ENCODE measurements around the gene GNPDA1. TPM values are rescaled to one million over a fixed set of nuclear protein-coding genes. Genes with fewer than 3 reads are reported as not detected.

The GNPDA1 gene
- total and polyA plus RNA-seq, 8 donors: 4.1 to 15.5 (median 8.4) TPM

DNA sequence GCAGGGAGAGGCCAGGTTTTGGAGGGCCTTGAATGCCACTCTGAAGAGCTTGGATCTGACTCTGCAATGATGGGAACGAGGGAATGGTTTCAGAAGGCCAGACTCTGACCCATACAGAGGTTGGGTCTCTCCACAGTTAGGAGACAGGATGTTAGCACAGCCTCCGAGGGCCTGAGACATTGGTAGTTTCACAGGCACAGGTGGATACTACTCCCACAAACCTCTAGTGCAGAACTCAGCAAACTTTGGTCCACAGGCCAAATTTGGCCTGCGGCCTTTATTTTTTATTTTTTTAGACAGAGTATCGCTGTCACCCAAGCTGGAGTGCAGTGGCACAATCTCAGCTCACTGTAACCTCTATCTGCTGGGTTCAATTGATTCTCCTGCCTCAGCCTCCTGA, 2.9 kb downstream of the GNPDA1 start:
- H3K4me1 ChIP-seq: peaks cover 0 to 16% (median 0%) of the 10 kb centered on the region in 3 donors
- TF ChIP-seq, protein P1, sequence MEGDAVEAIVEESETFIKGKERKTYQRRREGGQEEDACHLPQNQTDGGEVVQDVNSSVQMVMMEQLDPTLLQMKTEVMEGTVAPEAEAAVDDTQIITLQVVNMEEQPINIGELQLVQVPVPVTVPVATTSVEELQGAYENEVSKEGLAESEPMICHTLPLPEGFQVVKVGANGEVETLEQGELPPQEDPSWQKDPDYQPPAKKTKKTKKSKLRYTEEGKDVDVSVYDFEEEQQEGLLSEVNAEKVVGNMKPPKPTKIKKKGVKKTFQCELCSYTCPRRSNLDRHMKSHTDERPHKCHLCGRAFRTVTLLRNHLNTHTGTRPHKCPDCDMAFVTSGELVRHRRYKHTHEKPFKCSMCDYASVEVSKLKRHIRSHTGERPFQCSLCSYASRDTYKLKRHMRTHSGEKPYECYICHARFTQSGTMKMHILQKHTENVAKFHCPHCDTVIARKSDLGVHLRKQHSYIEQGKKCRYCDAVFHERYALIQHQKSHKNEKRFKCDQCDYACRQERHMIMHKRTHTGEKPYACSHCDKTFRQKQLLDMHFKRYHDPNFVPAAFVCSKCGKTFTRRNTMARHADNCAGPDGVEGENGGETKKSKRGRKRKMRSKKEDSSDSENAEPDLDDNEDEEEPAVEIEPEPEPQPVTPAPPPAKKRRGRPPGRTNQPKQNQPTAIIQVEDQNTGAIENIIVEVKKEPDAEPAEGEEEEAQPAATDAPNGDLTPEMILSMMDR (IDR thresholded peaks at IDR 0.05): no peak
- ATAC-seq: no peak
- peaks cover 0 to 2% (median 0%) of the 10 kb centered on the region in 3 donors for H3K36me3 ChIP-seq
- no peak overlapping the region for H3K4me3 ChIP-seq
- no peaks in the 10 kb centered on the region for H3K27me3 ChIP-seq
- no peaks in the 10 kb centered on the region for H3K9me3 ChIP-seq
- FAIRE-seq: no peak
- WGBS, 2 donors: 84 to 89% methylated on average over 4 of the region's 4 CpGs
- no peak overlapping the region for H3K27ac ChIP-seq
- DNase-seq: no peak
- intact Hi-C loops (cut with DNase I): loop anchor here in 1 of 3 donors (10.0 kb wide), 1 partner anchor 135 kb away; no protein-coding TSS in a partner anchor

GRCh38 chr5:142008813-142009212, 4.0 kb downstream of the GNPDA1 start:
- intact Hi-C loops (cut with DNase I): no loop called here
- DNase-seq (no peak), FAIRE-seq (no peak), ATAC-seq (no peak)
- no peak overlapping the region for H3K4me3 ChIP-seq
- H3K4me1 ChIP-seq: peaks cover 0 to 12% (median 0%) of the 10 kb centered on the region in 3 donors
- TF ChIP-seq, protein P1 (IDR thresholded peaks at IDR 0.05): no peak
- no peaks in the 10 kb centered on the region for H3K27me3 ChIP-seq
- peaks cover 0 to 7% (median 0%) of the 10 kb centered on the region in 3 donors for H3K36me3 ChIP-seq
- no peak overlapping the region for H3K27ac ChIP-seq
- H3K9me3 ChIP-seq: no peaks in the 10 kb centered on the region

DNA sequence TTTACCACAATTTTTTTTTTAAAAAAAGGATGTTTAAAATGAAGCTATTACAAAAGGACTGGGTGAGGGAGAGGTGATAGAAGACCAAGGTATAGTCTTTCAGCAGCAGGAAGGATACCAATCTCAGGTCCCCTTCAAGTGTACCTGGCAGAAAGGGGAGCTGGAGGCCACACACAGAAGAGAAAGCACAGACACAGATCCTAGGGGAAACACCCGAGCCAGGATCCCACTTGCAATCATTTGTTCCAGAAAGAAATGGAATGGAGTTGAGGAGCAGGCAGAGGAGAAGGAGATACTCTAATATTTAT, 5.6 kb downstream of the GNPDA1 start:
- no peak overlapping the region for H3K4me3 ChIP-seq
- intact Hi-C loops (cut with DNase I): no loop called here
- H3K27ac ChIP-seq: no peak overlapping the region
- ATAC-seq (no peak), DNase-seq (no peak), FAIRE-seq (no peak)
- no peaks in the 10 kb centered on the region for H3K27me3 ChIP-seq
- TF ChIP-seq, protein P1 (IDR thresholded peaks at IDR 0.05): no peak
- WGBS, 2 donors: 61 to 78% methylated on average over 1 of the region's 1 CpG
- H3K9me3 ChIP-seq: no peaks in the 10 kb centered on the region
- peaks cover 0 to 3% (median 0%) of the 10 kb centered on the region in 3 donors for H3K4me1 ChIP-seq
- peaks cover 0 to 11% (median 0%) of the 10 kb centered on the region in 3 donors for H3K36me3 ChIP-seq

DNA sequence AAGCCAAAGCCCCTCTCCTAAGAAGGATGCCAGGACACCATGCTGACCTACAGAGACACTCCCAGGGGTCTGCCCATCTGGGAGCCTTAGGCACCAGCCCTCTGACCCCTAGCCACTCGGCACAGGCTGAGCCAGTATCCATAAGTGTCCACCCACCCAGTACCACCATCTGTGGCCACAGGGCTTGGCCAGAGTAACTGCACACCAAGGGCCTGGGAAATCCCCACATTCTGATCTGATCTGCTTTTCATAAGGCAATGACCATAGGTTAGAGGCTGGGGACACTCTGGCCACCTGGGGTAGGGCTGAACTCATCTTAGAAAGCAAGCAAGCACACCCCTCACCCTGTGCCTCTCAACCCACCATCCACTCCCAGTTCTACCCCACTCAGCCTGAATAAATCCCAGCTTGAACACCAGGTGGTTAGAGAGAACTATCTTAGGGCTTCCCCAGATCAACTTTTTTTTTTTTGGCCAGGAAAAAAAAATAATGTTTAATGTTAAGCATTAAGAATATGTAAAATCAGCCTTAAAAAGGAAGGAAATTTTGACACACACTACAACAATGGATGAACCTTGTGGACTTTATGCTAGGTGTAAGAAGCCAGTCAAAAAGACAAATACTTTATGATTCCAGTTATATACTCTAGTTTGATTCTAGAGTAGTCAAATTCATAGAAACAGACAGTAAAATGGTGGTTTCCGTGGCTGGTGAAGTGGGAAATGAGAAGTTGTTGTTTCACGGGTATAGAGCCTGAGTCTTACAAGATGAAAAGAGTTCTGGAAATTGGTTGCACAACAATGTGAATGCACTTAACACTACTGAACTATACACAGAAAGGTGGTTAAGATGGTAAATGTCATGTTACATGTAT, 6.2 kb downstream of the GNPDA1 start:
- no peak overlapping the region for H3K27ac ChIP-seq
- H3K4me3 ChIP-seq: no peak overlapping the region
- FAIRE-seq: no peak
- WGBS, 2 donors: 81 to 84% methylated on average over 3 of the region's 3 CpGs
- TF ChIP-seq, protein P1 (IDR thresholded peaks at IDR 0.05): no peak
- H3K4me1 ChIP-seq: no peaks in the 10 kb centered on the region
- DNase-seq: peak in 1 of 6 donors; percentile 51
- intact Hi-C loops (cut with DNase I): no loop called here
- H3K9me3 ChIP-seq: no peaks in the 10 kb centered on the region
- ATAC-seq: peak in 2 of 4 donors; percentile 18 to 29
- H3K36me3 ChIP-seq: peaks cover 0 to 11% (median 3%) of the 10 kb centered on the region in 3 donors
- H3K27me3 ChIP-seq: no peaks in the 10 kb centered on the region

GRCh38 chr5:142003266-142003800, 9.5 kb downstream of the GNPDA1 start:
- Histone ChIP-seq H3K36me3 (peaks cover 0 to 11% (median 11%) of the 10 kb centered on the region in 3 donors), H3K27me3 (no peaks in the 10 kb centered on the region), H3K4me3 (no peak overlapping the region), H3K9me3 (no peaks in the 10 kb centered on the region), H3K27ac (no peak overlapping the region), H3K4me1 (no peaks in the 10 kb centered on the region)
- intact Hi-C loops (cut with DNase I): no loop called here
- TF ChIP-seq, protein P1 (IDR thresholded peaks at IDR 0.05): no peak
- ATAC-seq (no peak), DNase-seq (no peak), FAIRE-seq (no peak)
- 55 to 61% methylated on average over 2 of the region's 2 CpGs for WGBS, 2 donors

Data from pancreas (tissue), 10 donors.